Panc1 (cell line): ENCODE results near the gene ADK. TPM values are rescaled to one million over a fixed set of nuclear protein-coding genes. Genes with fewer than 3 reads are reported as not detected.

Source experiments
- ATAC-seq: fragments of 200-7000 bp; cut with Tn5 transposase; 2 replicates; pipeline ENCODE4 v1.9.1; 2020; ENCODE audit warnings: mild to moderate bottlenecking, moderate library complexity
- BruUV-seq: library from RNA; stranded (reverse); fragments of 400-500 nt; replicated peaks from 2 replicates; lab custom pipeline; 2021; lab: Mats Ljungman, UMichigan
- CTCF ChIA-PET: fragments of 300-600 bp; sonication (Branson Sonifier 250); formaldehyde crosslinking; loops from one replicate; lab custom pipeline; 2022; ENCODE audit warnings: antibody characterized with exemption; lab: Charles Lee
- POLR2A ChIA-PET: fragments of 300-600 bp; sonication (Branson Sonifier 250); formaldehyde crosslinking; loops from one replicate; lab custom pipeline; 2022; ENCODE audit warnings: antibody characterized with exemption; lab: Charles Lee
- DNase-seq: peaks from one replicate; pipeline ENCODE4 v3.0.0-alpha.2; 2010; ENCODE audit warnings: low read depth, low spot score
- H3K27ac ChIP-seq: 2 replicates; pipeline ENCODE4 v1.5.1; 2011; ENCODE audit warnings: mild to moderate bottlenecking, low read length, inconsistent platforms
- H3K27me3 ChIP-seq: fragments of 200-500 bp; sonication (Bioruptor generic); 2 replicates; pipeline ENCODE4 v1.6.0; 2014; ENCODE audit warnings: low read length, inconsistent platforms; ENCODE audit not compliant: control insufficient read depth, insufficient read depth
- H3K36me3 ChIP-seq: fragments of 200-500 bp; sonication (Bioruptor generic); 2 replicates; pipeline ENCODE4 v1.5.1; 2014; ENCODE audit warnings: inconsistent platforms, mild to moderate bottlenecking, low read length, moderate library complexity; ENCODE audit not compliant: control insufficient read depth, insufficient read depth
- H3K4me1 ChIP-seq: 2 replicates; pipeline ENCODE4 v1.5.1; 2011; ENCODE audit warnings: inconsistent platforms, mild to moderate bottlenecking, low read length, moderate library complexity; ENCODE audit not compliant: control insufficient read depth, insufficient read depth
- H3K4me3 ChIP-seq, 2 experiments: 2 replicates each; pipeline ENCODE4 v1.5.1; 2011 to 2012; ENCODE audit warnings: low read depth in 2 of 2, low read length in 2 of 2, mild to moderate bottlenecking in 2 of 2, inconsistent platforms in 1 of 2, moderate library complexity in 1 of 2
- H3K9me3 ChIP-seq: fragments of 200-500 bp; sonication (Bioruptor generic); 2 replicates; pipeline ENCODE4 v1.5.1; 2014; ENCODE audit warnings: low read depth, mild to moderate bottlenecking, inconsistent platforms, low read length, moderate library complexity; ENCODE audit not compliant: control insufficient read depth, insufficient read depth
- CTCF ChIP-seq: fragments of 450-650 bp; IDR thresholded peaks from 2 replicates; pipeline ENCODE4 v1.5.1; 2017; ENCODE audit warnings: mild to moderate bottlenecking
- POLR2AphosphoS5 ChIP-seq: IDR thresholded peaks from 2 replicates; pipeline ENCODE4 v1.6.1; 2012; ENCODE audit warnings: mild to moderate bottlenecking, low read depth, low read length, moderate library complexity
- SIN3A ChIP-seq: IDR thresholded peaks from 2 replicates; pipeline ENCODE4 v1.6.1; 2012; ENCODE audit warnings: low read depth, mild to moderate bottlenecking, low read length, moderate library complexity, borderline replicate concordance; ENCODE audit not compliant: insufficient read depth
- TCF7L2 ChIP-seq: IDR thresholded peaks from 2 replicates; pipeline ENCODE4 v1.6.1; 2011; ENCODE audit warnings: mild to moderate bottlenecking, low read depth, low read length, inconsistent platforms
- in situ Hi-C: cut with HindIII; loops from 2 replicates; pipeline ENCODE4 v1.10.0; 2016; ENCODE audit warnings: low sequenced_read_pairs, low pct_unique_long_range_greater_than_20kb
- intact Hi-C: fragments of 100-400 bp; cut with micrococcal nuclease; formaldehyde crosslinking; loops from one replicate; pipeline ENCODE4 v1.10.0; 2022; ENCODE audit not compliant: unreplicated experiment
- total RNA-seq: library from RNA; stranded (reverse); gene quantifications from one replicate; pipeline ENCODE4 v1.2.1, GENCODE V29; 2021; ENCODE audit not compliant: unreplicated experiment
- TF ChIP-seq, protein P1 (sequence below), 2 experiments: IDR thresholded peaks; 2 replicates each; pipeline ENCODE4 v1.6.1; 2011 to 2012; ENCODE audit warnings: low read depth in 2 of 2, control low read depth in 1 of 2, low read length in 1 of 2, mild to moderate bottlenecking in 1 of 2, moderate library complexity in 1 of 2; ENCODE audit not compliant: insufficient read depth in 1 of 2

The ADK gene
- total RNA-seq, 1 experiment from 2014 or later: 64.5 TPM

GRCh38 chr10:74118804-74119203, 32.2 kb upstream of the ADK start:
- POLR2A ChIA-PET: no interaction called here
- no peak overlapping the region for H3K4me3 ChIP-seq
- peak; percentile 47 for ATAC-seq
- peaks cover 70% of the 10 kb centered on the region for H3K36me3 ChIP-seq
- no TSS peak for BruUV-seq
- CTCF ChIA-PET: no interaction called here
- no peaks in the 10 kb centered on the region for H3K4me1 ChIP-seq
- intact Hi-C loops: no loop called here
- H3K9me3 ChIP-seq: no peaks in the 10 kb centered on the region
- no peak for TF ChIP-seq TCF7L2
- no peak for TF ChIP-seq SIN3A
- no peak for TF ChIP-seq CTCF
- TF ChIP-seq, protein P1, sequence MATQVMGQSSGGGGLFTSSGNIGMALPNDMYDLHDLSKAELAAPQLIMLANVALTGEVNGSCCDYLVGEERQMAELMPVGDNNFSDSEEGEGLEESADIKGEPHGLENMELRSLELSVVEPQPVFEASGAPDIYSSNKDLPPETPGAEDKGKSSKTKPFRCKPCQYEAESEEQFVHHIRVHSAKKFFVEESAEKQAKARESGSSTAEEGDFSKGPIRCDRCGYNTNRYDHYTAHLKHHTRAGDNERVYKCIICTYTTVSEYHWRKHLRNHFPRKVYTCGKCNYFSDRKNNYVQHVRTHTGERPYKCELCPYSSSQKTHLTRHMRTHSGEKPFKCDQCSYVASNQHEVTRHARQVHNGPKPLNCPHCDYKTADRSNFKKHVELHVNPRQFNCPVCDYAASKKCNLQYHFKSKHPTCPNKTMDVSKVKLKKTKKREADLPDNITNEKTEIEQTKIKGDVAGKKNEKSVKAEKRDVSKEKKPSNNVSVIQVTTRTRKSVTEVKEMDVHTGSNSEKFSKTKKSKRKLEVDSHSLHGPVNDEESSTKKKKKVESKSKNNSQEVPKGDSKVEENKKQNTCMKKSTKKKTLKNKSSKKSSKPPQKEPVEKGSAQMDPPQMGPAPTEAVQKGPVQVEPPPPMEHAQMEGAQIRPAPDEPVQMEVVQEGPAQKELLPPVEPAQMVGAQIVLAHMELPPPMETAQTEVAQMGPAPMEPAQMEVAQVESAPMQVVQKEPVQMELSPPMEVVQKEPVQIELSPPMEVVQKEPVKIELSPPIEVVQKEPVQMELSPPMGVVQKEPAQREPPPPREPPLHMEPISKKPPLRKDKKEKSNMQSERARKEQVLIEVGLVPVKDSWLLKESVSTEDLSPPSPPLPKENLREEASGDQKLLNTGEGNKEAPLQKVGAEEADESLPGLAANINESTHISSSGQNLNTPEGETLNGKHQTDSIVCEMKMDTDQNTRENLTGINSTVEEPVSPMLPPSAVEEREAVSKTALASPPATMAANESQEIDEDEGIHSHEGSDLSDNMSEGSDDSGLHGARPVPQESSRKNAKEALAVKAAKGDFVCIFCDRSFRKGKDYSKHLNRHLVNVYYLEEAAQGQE (IDR thresholded peaks at IDR 0.05; ENCODE audit: insufficient read depth in 1 of 2, low read depth in 2 of 2, low read length in 1 of 2): no peak
- TF ChIP-seq POLR2AphosphoS5: no peak
- H3K27ac ChIP-seq: 0 out of 2 replicates have a peak overlapping the region, but pooled peaks have one; percentile 1
- in situ Hi-C loops: no loop called here
- no peaks in the 10 kb centered on the region for H3K27me3 ChIP-seq
- DNase-seq: no peak

GRCh38 chr10:74120911-74121310, 30.1 kb upstream of the ADK start:
- no peaks in the 10 kb centered on the region for H3K4me1 ChIP-seq
- H3K36me3 ChIP-seq: peaks cover 71% of the 10 kb centered on the region
- ChIA-PET CTCF (no interaction called here), POLR2A (no interaction called here)
- no peaks in the 10 kb centered on the region for H3K9me3 ChIP-seq
- no peaks in the 10 kb centered on the region for H3K27me3 ChIP-seq
- ATAC-seq: no peak
- H3K4me3 ChIP-seq: no peak overlapping the region
- peak overlapping the region; percentile 12; the same call in 1 of the 2 replicates for H3K27ac ChIP-seq
- in situ Hi-C loops: no loop called here
- TF ChIP-seq CTCF: no peak
- TF ChIP-seq POLR2AphosphoS5: no peak
- TF ChIP-seq TCF7L2: no peak
- TF ChIP-seq, protein P1 (IDR thresholded peaks at IDR 0.05; ENCODE audit: insufficient read depth in 1 of 2, low read depth in 2 of 2, low read length in 1 of 2): no peak
- no peak for TF ChIP-seq SIN3A
- DNase-seq: no peak
- intact Hi-C loops: no loop called here
- BruUV-seq: no TSS peak
